GM18502 (cell line): ENCODE measurements around the gene KLHL41.
"Not testable (repeated sequence)": the region's sequence is repeated elsewhere in the genome, so short reads cannot be mapped to it uniquely, and the experiment has no call there.

Source experiments
- ATAC-seq: cut with Tn5 transposase; IDR thresholded peaks from one replicate; pipeline ENCODE4 v1.9.1; 2021; ENCODE audit warnings: mild to moderate bottlenecking; ENCODE audit not compliant: unreplicated experiment, poor library complexity

Gene KLHL41

DNA sequence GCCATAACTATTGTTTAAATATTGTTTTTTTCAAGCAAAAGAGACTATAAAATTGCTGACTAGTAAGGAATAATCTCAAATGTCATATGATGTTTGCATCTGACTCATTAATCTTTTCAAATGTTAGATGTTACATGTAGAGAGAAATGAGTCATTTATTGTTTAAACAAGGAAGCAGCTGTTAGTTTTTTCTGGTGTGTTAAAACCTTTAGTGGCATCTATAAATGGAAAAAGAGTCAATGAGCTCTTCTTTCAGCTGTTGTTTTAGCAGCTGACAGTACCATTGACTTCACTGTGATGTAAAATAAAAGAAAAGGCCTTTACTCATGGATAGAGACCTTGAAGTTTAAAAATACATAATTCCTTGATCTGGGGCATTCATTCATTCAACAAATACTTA lies 1.8 kb upstream of the KLHL41 start:
- ATAC-seq = no peak

- no peak for ATAC-seq
Measured at GRCh38 chr2:169509955-169510354, 453 bp downstream of the KLHL41 start.

DNA sequence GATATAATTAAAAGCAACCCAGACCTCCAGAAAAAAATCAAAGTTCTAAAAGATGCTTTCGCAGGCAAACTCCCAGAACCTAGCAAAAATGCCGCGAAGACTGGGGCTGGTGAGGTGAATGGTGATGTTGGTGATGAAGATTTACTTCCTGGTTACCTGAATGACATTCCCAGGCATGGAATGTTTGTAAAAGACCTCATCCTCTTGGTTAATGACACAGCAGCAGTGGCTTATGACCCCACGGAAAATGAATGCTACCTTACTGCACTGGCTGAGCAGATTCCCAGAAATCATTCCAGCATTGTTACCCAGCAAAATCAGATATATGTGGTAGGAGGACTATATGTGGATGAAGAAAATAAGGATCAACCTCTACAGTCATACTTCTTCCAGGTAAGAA lies 994 bp downstream of the KLHL41 start:
- ATAC-seq = no peak

DNA sequence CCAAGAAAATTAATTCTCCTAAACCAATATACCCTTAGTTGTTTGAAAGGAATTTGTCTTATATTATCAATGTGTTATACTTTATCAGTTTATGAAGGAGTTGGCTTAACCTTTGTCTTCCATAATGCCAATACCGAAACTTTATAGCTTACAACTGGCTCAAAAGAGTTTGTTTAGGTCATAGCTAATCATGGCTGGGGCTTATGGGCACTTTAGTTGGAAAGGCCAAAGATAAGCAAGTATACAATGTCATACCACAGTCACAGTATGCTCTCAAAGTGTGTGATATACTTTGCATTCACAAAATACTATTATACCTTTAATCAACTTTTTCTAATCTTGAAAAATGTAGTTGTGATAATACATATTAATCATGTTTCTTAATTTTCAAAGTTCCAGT lies 2.3 kb downstream of the KLHL41 start:
- no peak for ATAC-seq

GRCh38 chr2:169512525-169512924 lies 3.0 kb downstream of the KLHL41 start:
- ATAC-seq = no peak

DNA sequence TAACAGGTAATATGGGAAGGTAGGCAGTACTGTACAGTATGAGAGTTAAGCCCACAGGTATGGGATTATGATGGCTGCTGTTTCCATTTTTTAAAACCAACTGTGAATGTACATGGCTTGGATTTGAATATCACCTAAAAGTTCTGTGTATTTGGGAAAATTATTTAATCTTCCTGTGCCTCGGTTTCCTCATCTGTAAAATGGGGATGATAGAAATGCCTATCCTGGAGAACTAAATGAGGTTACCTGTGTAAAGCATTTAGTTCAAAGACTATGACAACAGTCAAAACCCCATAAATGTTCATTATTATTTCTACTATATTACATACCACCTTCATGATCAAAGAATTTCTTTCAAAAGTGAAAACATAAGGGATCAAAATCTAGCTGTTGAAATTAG lies 3.6 kb downstream of the KLHL41 start:
- ATAC-seq = no peak

GRCh38 chr2:169513926-169514325 lies 4.4 kb downstream of the KLHL41 start:
- no peak for ATAC-seq

- ATAC-seq = not testable (repeated sequence)
Measured at GRCh38 chr2:169514758-169515157, 5.3 kb downstream of the KLHL41 start.

DNA sequence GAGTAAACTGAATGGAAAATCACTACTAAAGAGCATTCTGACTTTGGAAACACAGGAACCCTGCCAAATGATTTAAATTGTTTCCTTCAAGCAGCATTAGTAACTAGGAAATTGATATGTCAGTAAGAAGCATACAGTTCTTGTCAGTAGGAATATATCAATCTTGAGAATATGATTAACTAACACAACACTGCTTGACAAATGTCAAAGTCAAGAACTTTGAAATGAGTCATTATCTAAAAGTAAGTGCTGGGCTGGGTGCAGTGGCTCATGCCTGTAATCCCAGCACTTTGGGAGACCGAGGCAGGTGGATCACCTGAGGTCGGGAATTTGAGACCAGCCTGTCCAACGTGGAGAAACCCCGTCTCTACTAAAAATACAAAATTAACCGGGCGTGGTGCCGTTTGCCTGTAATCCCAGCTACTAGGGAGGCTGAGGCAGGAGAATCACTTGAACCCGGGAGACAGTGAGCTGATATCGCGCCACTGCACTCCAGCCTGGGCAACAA lies 7.0 kb downstream of the KLHL41 start:
- ATAC-seq = not testable (repeated sequence)

DNA sequence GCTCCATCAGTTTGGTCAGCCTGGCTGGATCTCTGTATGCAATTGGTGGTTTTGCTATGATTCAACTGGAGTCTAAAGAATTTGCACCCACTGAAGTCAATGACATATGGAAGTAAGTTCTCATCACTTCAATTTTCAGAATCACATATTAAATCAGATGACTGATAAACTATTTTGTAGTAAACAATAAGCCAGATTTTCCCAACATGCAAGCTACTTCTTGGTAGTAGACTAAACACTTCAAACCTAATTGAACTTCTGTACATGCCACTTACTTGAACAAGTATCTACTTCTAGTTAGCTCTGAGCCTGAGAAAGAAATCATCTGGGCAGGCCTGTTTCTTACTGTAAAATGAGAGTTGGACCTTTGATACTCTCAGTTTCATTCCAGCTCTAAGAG lies 11.4 kb downstream of the KLHL41 start:
- no peak for ATAC-seq

DNA sequence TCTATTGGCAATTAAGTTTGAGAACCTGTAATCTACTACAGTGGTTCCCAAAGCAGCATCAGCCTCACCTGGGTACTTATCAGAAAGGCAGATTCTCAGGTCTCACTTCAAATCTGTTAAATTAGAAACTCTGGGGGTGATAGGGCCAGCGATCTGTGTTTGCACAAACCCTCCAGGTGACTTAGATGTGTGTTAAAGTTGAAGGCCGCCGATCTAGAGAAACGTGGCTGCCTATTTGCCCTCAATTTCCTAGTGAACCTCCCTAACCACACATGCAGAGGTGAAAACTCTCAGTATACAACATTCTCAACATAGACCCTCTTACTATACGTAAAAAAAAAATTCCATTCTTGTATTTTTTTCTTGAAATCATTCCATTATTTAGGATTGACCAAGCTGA lies 14.2 kb downstream of the KLHL41 start:
- ATAC-seq = no peak

GRCh38 chr2:169525434-169525833 lies 15.9 kb downstream of the KLHL41 start:
- ATAC-seq = no peak

GRCh38 chr2:169526451-169526850 lies 16.9 kb downstream of the KLHL41 start:
- no peak for ATAC-seq

DNA sequence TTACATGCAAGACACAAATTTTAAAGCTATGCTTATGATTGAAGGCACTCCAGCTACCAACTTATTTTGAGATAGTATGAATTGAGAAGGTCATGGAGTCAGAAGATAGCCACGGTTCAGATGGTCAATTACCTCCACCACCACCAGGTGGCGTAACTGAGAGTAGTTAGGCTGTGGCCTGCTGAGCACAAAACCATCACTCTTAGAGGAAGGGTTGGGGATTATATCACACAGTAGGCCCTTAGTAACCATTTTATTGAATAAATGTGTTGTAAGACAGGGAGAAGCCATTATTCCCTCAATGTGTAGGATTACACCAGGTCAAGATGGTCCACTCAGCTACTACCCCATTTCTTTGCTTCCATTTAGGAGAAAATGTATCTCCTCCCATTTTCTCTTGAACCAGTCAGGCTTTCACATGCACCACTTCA lies 18.8 kb downstream of the KLHL41 start:
- ATAC-seq = peak; percentile 81

- not testable (repeated sequence) for ATAC-seq
Measured at GRCh38 chr2:169539460-169539859, 30.0 kb downstream of the KLHL41 start.

DNA sequence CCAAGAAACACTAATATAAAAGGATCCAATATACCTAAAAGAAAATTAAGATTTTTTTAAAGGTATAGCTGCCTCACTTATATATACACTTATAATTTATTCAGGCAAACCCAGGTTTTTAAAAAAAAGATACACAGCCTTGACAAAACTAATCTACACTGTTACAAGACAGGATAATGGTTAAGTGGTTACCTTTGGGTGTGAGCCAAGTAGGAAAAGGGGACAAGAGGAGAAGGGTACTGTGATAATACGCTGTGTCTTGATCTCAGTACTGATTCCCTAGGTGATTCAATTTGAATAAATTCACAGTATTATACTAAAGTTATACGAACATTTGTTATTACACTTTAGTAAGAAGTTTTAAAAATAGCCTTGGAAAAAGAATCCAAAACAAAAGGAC lies 30.6 kb downstream of the KLHL41 start:
- no peak for ATAC-seq

DNA sequence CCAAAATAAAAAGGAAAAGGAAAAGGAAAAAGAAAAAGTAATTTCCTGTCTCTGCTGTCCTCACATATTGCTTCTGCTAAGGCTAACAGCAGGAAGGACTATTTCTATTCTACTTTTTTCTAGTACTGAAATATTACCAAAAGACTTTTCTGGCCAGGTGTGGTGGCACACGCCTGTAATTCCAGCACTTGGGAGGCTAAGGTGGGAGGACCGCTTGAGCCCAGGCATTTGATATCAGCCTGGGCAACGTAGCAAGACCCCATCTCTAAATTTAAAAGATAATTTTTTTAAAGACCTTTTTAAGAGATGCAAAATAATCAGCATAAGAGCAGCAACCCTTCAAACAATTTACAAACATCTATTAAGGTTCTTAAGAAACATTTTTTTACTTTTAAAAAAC lies 32.9 kb downstream of the KLHL41 start:
- no peak for ATAC-seq

GRCh38 chr2:169546756-169547155 lies 37.3 kb downstream of the KLHL41 start:
- no peak for ATAC-seq

DNA sequence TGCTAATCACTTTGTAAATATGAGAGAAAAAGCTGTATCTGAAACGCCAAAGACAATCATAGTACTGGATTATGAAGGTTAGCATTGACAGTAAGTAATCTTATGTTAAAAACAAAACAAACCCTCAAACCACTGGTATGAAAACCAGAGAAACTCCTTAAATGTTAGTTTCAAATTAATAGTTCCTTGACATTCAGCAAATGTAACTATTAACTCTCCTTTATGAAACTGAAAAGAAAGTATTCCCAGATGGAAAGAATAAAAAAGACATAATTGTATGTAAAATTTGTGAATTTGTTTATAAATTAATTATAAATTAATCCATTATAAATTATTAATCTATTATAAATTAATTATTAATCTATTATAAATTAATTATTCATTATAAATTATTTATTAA lies 51.9 kb downstream of the KLHL41 start:
- no peak for ATAC-seq

- not testable (repeated sequence) for ATAC-seq
Measured at GRCh38 chr2:169562084-169562483, 52.6 kb downstream of the KLHL41 start.

DNA sequence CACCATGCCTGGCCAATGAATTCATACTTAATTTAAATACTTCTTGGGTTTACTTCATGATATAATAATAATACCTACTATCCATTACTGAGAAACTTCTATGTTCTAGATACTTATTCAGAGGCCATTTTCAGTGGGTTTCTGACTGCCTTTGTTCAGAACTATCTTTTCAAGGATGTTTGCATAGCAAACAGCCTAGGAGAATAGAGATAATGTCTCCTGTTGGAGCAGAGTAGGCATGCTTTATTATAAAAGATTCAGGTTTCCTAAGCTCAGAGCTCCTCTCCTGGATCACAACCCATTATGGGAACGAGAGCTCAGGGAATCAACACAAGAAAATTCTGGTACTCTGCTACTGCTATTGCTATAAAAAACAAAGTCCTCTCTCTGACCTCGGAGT lies 53.0 kb downstream of the KLHL41 start:
- ATAC-seq = no peak

DNA sequence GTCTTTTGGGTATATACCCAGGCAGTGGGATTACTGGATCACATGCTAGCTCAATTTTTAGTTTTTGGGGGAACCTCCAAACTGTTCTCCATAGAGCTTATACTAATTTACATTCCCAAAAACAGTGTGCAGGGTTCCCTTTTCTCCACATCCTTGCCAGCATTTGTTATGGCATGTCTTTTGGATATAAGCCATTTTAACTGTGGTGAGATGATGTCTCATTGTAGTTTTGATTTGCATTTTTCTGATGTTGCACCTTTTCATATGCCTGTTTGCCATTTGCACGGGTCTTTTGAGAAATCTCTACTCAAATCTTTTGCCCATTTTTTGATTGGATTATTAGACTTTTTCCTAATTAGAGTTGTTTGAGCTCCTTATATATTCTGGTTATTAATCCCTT lies 56.2 kb downstream of the KLHL41 start:
- no peak for ATAC-seq

- ATAC-seq = no peak
Measured at GRCh38 chr2:169569948-169570347, 60.4 kb downstream of the KLHL41 start.
